Liver (tissue), 9 donors: ENCODE results near the gene SLX4IP. TPM values are rescaled to one million over a fixed set of nuclear protein-coding genes. Genes with fewer than 3 reads are reported as not detected.

ENCODE experiments used
- DNase-seq: peaks from one replicate; pipeline ENCODE4 v3.0.0-alpha.2; 2017; ENCODE audit warnings: low spot score
- H3K27ac ChIP-seq, 2 donors: one replicate each; pipeline ENCODE4 v1.7.0; 2013; ENCODE audit warnings: inconsistent platforms in 2 of 2, low read length in 2 of 2, control low read depth in 1 of 2, low read depth in 1 of 2, mild to moderate bottlenecking in 1 of 2
- H3K27me3 ChIP-seq, 4 donors: one replicate each; pipeline versions ENCODE4 v1.6.1 to v1.7.0; 2013; ENCODE audit warnings: low read length in 3 of 4, inconsistent platforms in 1 of 4, mild to moderate bottlenecking in 1 of 4, moderate library complexity in 1 of 4; ENCODE audit not compliant: control insufficient read depth in 4 of 4, insufficient read depth in 4 of 4
- H3K36me3 ChIP-seq, 4 donors: one replicate each; pipeline versions ENCODE4 v1.6.1 to v1.7.0; 2013; ENCODE audit warnings: low read length in 3 of 4, mild to moderate bottlenecking in 3 of 4, low read depth in 1 of 4, moderate library complexity in 1 of 4; ENCODE audit not compliant: control insufficient read depth in 4 of 4, insufficient read depth in 3 of 4
- H3K4me1 ChIP-seq, 4 donors: one replicate each; pipeline versions ENCODE4 v1.6.1 to v1.7.0; 2013; ENCODE audit warnings: low read length in 3 of 4, mild to moderate bottlenecking in 3 of 4, moderate library complexity in 1 of 4; ENCODE audit not compliant: control insufficient read depth in 4 of 4, insufficient read depth in 4 of 4
- H3K4me3 ChIP-seq, 3 donors: one replicate each; pipeline versions ENCODE4 v1.6.1 to v1.7.0; 2013; ENCODE audit warnings: low read length in 3 of 3, control low read depth in 1 of 3, low read depth in 1 of 3, mild to moderate bottlenecking in 1 of 3
- H3K9ac ChIP-seq, 2 donors: one replicate each; pipeline ENCODE4 v1.7.0; 2013; ENCODE audit warnings: low read length in 2 of 2, mild to moderate bottlenecking in 2 of 2, moderate library complexity in 2 of 2, control low read depth in 1 of 2, low read depth in 1 of 2
- H3K9me3 ChIP-seq, 4 donors: one replicate each; pipeline versions ENCODE4 v1.6.1 to v1.7.0; 2013; ENCODE audit warnings: low read length in 3 of 4; ENCODE audit not compliant: control insufficient read depth in 4 of 4
- ATF3 ChIP-seq: IDR thresholded peaks from 2 replicates; pipeline ENCODE4 v1.6.1; 2016; ENCODE audit warnings: antibody characterized with exemption
- EGR1 ChIP-seq, 2 donors: IDR thresholded peaks; 2 replicates each; pipeline ENCODE4 v1.6.1; 2016 to 2018; ENCODE audit warnings: antibody characterized with exemption in 2 of 2, low read depth in 2 of 2
- FOXA1 ChIP-seq: IDR thresholded peaks from 2 replicates; pipeline ENCODE4 v1.6.1; 2016; ENCODE audit warnings: antibody characterized with exemption
- FOXA2 ChIP-seq: IDR thresholded peaks from 2 replicates; pipeline ENCODE4 v1.6.1; 2016; ENCODE audit warnings: antibody characterized with exemption
- GABPA ChIP-seq, 2 donors: IDR thresholded peaks in 1 of 2; conservative IDR thresholded peaks in 1 of 2; 2 replicates each; pipeline ENCODE4 v1.6.1; 2016; ENCODE audit warnings: antibody characterized with exemption in 2 of 2, mild to moderate bottlenecking in 1 of 2, moderate library complexity in 1 of 2
- HNF4A ChIP-seq, 2 donors: conservative IDR thresholded peaks; 2 replicates each; pipeline ENCODE4 v1.6.1; 2016; ENCODE audit warnings: antibody characterized with exemption in 2 of 2, mild to moderate bottlenecking in 2 of 2
- HNF4G ChIP-seq: IDR thresholded peaks from 2 replicates; pipeline ENCODE4 v1.6.1; 2016; ENCODE audit warnings: antibody characterized with exemption
- JUND ChIP-seq, 2 donors: IDR thresholded peaks; 2 replicates each; pipeline ENCODE4 v1.6.1; 2016; ENCODE audit warnings: antibody characterized with exemption in 2 of 2
- MAX ChIP-seq: IDR thresholded peaks from 2 replicates; pipeline ENCODE4 v1.6.1; 2016; ENCODE audit warnings: antibody characterized with exemption
- NR2F2 ChIP-seq: IDR thresholded peaks from 2 replicates; pipeline ENCODE4 v1.6.1; 2016; ENCODE audit warnings: antibody characterized with exemption
- RAD21 ChIP-seq, 2 donors: IDR thresholded peaks; 2 replicates each; pipeline ENCODE4 v1.6.1; 2016; ENCODE audit warnings: antibody characterized with exemption in 2 of 2, mild to moderate bottlenecking in 2 of 2
- REST ChIP-seq: IDR thresholded peaks from 2 replicates; pipeline ENCODE4 v1.6.1; 2016; ENCODE audit warnings: antibody characterized with exemption, mild to moderate bottlenecking
- RXRA ChIP-seq, 2 donors: IDR thresholded peaks; 2 replicates each; pipeline ENCODE4 v1.6.1; 2017 to 2018; ENCODE audit warnings: antibody characterized with exemption in 2 of 2, mild to moderate bottlenecking in 1 of 2
- SP1 ChIP-seq: IDR thresholded peaks from 2 replicates; pipeline ENCODE4 v1.6.1; 2018; ENCODE audit warnings: antibody characterized with exemption, mild to moderate bottlenecking
- ZBTB33 ChIP-seq: IDR thresholded peaks from 2 replicates; pipeline ENCODE4 v1.6.1; 2016; ENCODE audit warnings: antibody characterized with exemption
- WGBS: extraction: QIAGEN DNeasy Blood & Tissue Kit; methylation state at CpG from one replicate; pipeline ENCODE4 v1.1.7; 2013; 5-methylcytosine and 5-hydroxymethylcytosine counted together
- polyA plus RNA-seq, 2 donors: library from polyadenylated mRNA; stranded (reverse) in 1 of 2; unstranded in 1 of 2; fragments of 200-250 nt in 1 of 2; fragments of >200 nt in 1 of 2; fragmentation: Nextera tagmentation in 1 of 2; extraction: Ambion mirVana in 1 of 2; gene quantifications; one replicate each; pipeline versions ENCODE4 v1.2.1 to v1.2.3, GENCODE V29; 2013 to 2015
- total RNA-seq, 2 donors: library from RNA; depleted of rRNA; stranded (reverse); fragments of >200 nt; gene quantifications; one replicate each; pipeline ENCODE4 v1.2.3, GENCODE V29; 2014
- donor health status: healthy.
- donor health status: healthy.
- donor health status: healthy.
- donor health status: healthy.
- donor health status: healthy.

Gene SLX4IP
- total and polyA plus RNA-seq, 4 donors = 1.1 to 3.4 (median 2.7) TPM

GRCh38 chr20:10508468-10509251, 73.6 kb downstream of the SLX4IP start:
- H3K4me1 ChIP-seq = peaks cover 11 to 22% (median 19%) of the 10 kb centered on the region in 4 donors
- no peaks in the 10 kb centered on the region for H3K27me3 ChIP-seq
- H3K9me3 ChIP-seq = no peaks in the 10 kb centered on the region
- no peak overlapping the region for H3K4me3 ChIP-seq
- H3K36me3 ChIP-seq = no peaks in the 10 kb centered on the region
- H3K9ac ChIP-seq = no peak overlapping the region
- DNase-seq = no peak
- H3K27ac ChIP-seq = peak overlapping the region; percentile 1 to 11
- WGBS = 73% methylated on average over 8 of the region's 8 CpGs
- no peak for TF ChIP-seq ATF3
- TF ChIP-seq RXRA (IDR thresholded peaks at IDR 0.05) = no peak
- TF ChIP-seq GABPA (IDR thresholded peaks at IDR 0.05 in 1 of 2, conservative IDR thresholded peaks at IDR 0.05 in 1 of 2) = no peak
- no peak for TF ChIP-seq EGR1 (IDR thresholded peaks at IDR 0.05; ENCODE audit: low read depth in 2 of 2)

GRCh38 chr20:10509376-10509775, 74.3 kb downstream of the SLX4IP start:
- WGBS = 91% methylated on average over 6 of the region's 6 CpGs
- Histone ChIP-seq H3K9ac (no peak overlapping the region), H3K36me3 (no peaks in the 10 kb centered on the region), H3K27me3 (no peaks in the 10 kb centered on the region), H3K4me1 (peaks cover 11 to 22% (median 20%) of the 10 kb centered on the region in 4 donors), H3K4me3 (no peak overlapping the region), H3K9me3 (no peaks in the 10 kb centered on the region), H3K27ac (peak overlapping the region in 1 of 2 donors; percentile 11)
- no peak for TF ChIP-seq HNF4G
- TF ChIP-seq ATF3 = no peak
- no peak for TF ChIP-seq SP1
- no peak for TF ChIP-seq REST
- no peak for TF ChIP-seq ZBTB33
- TF ChIP-seq RAD21 (IDR thresholded peaks at IDR 0.05) = no peak
- no peak for TF ChIP-seq FOXA1
- TF ChIP-seq FOXA2 = no peak
- TF ChIP-seq NR2F2 = no peak
- TF ChIP-seq HNF4A (conservative IDR thresholded peaks at IDR 0.05) = no peak
- TF ChIP-seq JUND (IDR thresholded peaks at IDR 0.05) = no peak
- no peak for TF ChIP-seq MAX
- no peak for DNase-seq
